HepG2 (cell line): ENCODE results near the gene ARHGAP32.

Experiments used
- ZNF121 ChIP-seq: sonication (generic); formaldehyde crosslinking; IDR thresholded peaks from 2 replicates; pipeline ENCODE4 v1.5.0; 2020; ENCODE audit warnings: mild to moderate bottlenecking, missing genetic modification reagents
- ZSCAN29 ChIP-seq: sonication (generic); formaldehyde crosslinking; conservative IDR thresholded peaks from 2 replicates; pipeline ENCODE4 v1.4.0; 2020; ENCODE audit warnings: mild to moderate bottlenecking, missing genetic modification reagents

- no peak for TF ChIP-seq ZSCAN29 (CRISPR knock-in tag)
- no peak for TF ChIP-seq ZNF121 (CRISPR knock-in tag)
Measured at GRCh38 chr11:129213261-129213660, 21.1 kb upstream of the ARHGAP32 start.
